HG02870 (cell line): Measurements from ENCODE around the gene FANCM.

Experiments used
- ATAC-seq: cut with Tn5 transposase; IDR thresholded peaks from one replicate; pipeline ENCODE4 v1.9.1; 2021; ENCODE audit warnings: mild to moderate bottlenecking, moderate library complexity; ENCODE audit not compliant: unreplicated experiment

The FANCM gene

DNA sequence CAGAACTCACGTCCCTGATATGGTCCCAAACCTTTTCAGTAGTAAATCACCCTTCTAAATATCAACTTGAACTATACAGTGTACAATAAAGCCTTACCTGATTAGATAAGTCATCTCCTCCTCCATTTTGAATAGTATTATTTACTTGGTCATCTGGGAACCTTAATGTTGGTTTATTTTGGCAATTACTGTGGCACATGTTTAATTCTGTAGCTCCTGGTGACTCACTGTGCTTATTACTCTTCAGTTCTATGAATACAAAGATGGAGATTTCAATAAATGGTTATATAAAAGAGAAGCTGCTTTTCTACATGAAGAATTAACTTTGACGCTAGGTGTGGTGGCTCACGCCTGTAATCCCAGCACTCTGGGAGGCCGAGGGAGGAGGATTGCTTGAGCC, 91.8 kb downstream of the FANCM start:
- no peak for ATAC-seq

DNA sequence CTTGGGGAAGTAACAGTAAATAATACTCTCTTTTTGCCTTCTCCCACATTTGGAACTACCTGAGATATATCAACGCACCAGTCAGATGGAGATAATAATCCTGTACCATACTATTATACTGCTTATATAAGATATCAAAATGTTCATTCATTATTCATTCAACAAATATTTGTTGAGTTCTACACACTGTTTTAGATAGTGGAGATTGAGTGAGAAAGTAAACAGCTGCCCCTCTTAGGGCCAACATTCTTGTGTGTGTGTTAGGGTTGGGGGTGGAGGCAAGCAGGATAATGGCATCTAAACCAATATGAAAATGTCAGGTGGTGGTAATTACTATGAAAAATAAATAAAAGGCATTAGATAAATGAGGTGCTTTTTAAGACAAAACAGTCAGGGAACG, 103.3 kb downstream of the FANCM start:
- ATAC-seq = no peak

DNA sequence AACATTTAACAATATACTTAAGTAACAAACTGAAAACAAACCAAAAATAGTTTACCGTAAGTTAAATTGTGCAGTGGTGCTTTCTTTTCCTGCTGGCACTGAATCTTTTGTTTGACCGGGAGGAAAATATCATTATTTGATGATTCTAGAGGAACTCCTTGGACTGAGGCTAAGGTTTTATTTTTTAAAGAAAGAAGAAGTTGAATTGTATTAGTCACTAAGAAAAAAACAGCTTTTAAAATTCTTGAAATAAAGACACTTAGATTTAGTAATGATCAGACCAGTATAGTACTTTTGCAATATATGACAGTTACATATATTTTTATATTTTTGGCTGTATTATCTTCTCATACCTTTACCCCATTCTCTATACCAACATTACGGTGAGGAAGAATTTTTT, 107.0 kb downstream of the FANCM start:
- ATAC-seq = no peak

DNA sequence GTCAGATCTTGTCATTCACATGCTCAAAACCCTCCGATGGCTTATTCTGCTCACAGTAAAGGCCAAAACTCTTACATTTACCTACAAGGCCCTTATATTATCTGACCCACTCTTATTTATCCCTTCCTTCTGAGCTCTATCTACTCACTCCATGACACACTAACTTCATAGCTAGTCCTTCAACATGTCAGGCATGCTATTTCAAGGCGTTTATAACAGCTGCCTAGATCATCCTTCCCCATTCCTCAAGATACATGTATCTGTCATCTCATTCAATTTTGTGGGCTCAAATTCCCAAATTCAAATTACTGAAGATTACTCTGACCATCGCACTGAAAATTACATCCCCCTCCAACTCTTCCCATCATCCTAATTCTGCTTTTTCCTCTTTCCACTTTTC, 110.4 kb downstream of the FANCM start:
- no peak for ATAC-seq

DNA sequence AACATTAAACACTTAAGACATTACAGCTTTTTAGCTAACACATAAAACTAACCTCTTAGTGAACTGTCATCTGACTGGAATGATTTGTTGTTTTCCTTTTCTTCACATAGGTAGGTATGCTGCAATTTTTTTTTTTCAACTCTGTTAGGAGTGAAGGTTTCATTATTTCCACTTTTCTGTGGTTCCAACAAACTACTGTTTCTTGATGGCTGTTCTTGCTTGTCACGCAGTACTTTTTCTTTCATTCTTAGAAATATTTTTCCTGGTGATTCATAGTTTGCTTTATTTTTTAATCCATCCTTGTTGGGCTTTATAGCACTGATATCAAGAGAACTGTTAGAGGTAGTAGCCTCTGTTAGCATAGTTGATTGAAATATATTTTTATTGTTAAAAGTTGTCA, 111.0 kb downstream of the FANCM start:
- peak; percentile 39 for ATAC-seq

DNA sequence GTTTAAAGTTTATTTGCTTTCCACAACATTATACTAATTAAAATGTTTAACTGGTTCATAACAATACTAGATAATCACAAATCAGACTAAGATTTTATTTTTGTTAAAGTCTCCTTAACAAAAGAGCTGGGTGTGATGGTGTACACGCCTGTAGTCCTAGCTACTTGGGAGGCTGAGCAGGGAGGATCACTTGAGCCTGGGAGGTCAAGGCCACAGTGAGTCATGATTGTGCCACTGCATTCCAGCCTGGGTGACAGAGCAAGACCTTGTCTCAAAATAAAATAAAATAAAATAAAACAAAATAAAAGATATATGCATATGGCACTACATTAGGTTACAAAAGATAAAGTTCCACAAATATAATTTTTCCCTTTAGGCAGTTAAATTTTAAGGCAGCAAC, 111.7 kb downstream of the FANCM start:
- ATAC-seq = no peak

DNA sequence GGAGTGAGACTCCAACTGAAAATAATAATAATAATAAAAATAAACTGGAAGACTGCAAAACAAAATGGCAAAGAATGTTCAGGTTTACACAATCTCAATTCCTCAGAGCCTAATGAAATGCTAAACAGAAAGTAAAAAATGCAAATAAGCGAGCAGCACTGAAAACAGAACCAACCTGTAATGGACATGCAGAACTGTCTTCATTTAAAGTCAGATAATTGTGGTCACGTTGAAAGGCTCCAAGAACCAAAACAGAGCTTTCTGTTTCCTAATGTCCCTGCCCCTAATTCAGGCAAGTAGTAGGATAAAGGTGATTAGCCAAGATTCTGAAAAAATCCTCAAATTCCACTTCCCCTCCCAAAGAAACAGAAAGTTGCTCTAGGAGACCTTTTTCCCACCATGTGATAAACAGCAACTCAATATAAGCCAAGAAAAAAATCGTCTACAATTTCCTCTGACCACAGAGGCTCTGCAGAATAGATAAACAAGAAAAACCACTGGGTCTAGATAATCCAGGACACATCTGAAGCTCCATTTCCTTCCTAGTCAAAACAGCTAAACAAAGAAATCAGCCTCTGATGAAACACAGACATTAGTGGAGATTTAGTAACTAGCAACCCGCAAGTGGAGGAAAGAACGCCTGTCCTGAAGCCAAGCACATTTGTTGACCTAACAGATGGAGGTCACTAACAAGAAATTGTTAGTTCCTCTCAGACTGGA, 114.3 kb downstream of the FANCM start:
- ATAC-seq = peak; percentile 24
